AG10803 (cell line): Measurements from ENCODE around the gene SENP2.

Source experiments
- DNase-seq: peaks from one replicate; pipeline ENCODE4 v3.0.0; 2010; ENCODE audit warnings: low read depth
- H3K4me3 ChIP-seq: 2 replicates; pipeline ENCODE4 v1.5.1; 2011; ENCODE audit warnings: mild to moderate bottlenecking, low read length, control low read depth
- TF ChIP-seq, protein P1 (sequence below): conservative IDR thresholded peaks from 2 replicates; pipeline ENCODE4 v1.5.1; 2011; ENCODE audit warnings: mild to moderate bottlenecking, low read length, control low read depth, inconsistent platforms

Gene SENP2

DNA sequence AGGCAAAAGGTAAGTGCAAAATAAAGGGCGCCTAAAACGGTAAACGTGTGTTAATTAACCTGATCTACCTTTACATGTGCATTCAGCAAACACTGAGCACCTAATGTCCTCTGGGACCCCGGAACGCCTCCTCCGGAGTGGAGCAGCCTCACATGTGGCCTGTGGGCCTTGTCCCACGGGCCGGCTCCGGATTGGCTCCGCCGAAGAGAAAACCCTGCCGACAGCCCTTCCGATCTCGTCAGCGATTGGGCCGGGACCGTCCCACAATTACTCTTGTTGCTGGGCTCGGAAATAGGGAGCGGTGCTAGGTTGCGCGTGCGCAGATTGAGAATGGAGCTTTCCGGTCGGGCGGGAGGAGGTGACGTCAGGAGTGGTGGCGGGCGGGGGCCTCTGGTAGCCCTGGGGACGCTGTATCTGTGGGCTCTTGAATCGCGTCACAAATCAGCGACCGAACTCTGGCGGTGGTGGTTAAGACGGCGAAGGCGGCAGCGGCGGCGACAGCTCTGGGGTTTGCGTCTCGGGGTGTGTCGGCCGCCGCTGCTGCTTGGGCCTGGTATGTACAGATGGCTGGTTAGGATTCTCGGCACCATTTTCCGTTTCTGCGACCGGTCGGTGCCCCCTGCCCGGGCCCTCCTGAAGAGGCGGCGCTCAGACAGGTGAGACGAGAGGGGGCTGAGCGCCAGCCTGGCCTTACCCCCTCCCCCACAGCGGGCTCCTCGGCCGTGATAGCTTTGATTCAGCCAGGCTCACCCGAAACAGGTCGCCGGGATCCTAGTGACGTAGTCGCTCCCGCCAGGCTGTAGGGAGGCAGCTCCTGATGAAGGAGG, at the start of gene SENP2:
Gene SENP2 (plus strand): TSS at position 437 of the 827 bp plus-strand sequence. CDS start 119 bp downstream, at position 556.
- TF ChIP-seq, protein P1, sequence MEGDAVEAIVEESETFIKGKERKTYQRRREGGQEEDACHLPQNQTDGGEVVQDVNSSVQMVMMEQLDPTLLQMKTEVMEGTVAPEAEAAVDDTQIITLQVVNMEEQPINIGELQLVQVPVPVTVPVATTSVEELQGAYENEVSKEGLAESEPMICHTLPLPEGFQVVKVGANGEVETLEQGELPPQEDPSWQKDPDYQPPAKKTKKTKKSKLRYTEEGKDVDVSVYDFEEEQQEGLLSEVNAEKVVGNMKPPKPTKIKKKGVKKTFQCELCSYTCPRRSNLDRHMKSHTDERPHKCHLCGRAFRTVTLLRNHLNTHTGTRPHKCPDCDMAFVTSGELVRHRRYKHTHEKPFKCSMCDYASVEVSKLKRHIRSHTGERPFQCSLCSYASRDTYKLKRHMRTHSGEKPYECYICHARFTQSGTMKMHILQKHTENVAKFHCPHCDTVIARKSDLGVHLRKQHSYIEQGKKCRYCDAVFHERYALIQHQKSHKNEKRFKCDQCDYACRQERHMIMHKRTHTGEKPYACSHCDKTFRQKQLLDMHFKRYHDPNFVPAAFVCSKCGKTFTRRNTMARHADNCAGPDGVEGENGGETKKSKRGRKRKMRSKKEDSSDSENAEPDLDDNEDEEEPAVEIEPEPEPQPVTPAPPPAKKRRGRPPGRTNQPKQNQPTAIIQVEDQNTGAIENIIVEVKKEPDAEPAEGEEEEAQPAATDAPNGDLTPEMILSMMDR, result 0 out of 2 replicates have a peak, but pooled peaks have one; percentile 1

DNA sequence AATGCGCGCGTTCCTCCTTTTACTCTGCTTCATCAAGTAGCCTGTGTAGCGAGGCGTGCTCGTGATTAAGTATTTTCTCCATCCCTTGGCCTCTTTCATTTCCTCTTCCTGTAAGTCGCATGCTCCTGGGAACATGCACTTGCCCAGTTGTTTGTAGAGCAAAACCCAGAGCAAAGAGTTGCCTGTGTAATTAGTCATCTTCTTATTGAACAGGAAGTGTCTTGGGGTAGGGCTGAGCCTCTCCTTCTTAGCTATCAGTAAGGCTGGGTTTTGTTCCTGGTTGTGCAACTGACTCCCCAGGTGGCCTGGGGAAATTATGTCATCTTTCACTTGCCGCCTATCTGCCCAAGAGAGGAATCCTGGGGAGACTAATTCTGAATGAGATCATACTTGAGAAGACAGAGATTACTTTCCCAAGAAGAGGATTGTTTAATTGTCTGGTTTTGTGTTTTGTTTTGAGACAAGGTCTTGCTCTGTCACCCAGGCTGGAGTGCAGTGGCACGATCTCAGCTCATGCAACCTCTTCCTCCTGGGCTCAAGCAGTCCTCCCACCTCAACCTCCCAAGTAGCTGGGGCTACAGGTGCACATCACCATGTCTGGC, 48.6 kb upstream of the SENP2 start:
- H3K4me3 ChIP-seq, result no peak overlapping the region

More for the DNA sequence above, at the start of gene SENP2:
- peak; percentile 98 for DNase-seq
- peak within 1 kb of the TSS; percentile 95 for H3K4me3 ChIP-seq

GRCh38 chr3:185539934-185540333, 46.2 kb upstream of the SENP2 start:
- H3K4me3 ChIP-seq, result no peak overlapping the region
- TF ChIP-seq, protein P1, result no peak
- no peak for DNase-seq

More for the DNA sequence above, 48.6 kb upstream of the SENP2 start:
- TF ChIP-seq, protein P1, result no peak
- DNase-seq, result peak; percentile 60

GRCh38 chr3:185540695-185541094, 45.4 kb upstream of the SENP2 start:
- TF ChIP-seq, protein P1, result no peak
- peak; percentile 35 for DNase-seq
- no peak overlapping the region for H3K4me3 ChIP-seq

DNA sequence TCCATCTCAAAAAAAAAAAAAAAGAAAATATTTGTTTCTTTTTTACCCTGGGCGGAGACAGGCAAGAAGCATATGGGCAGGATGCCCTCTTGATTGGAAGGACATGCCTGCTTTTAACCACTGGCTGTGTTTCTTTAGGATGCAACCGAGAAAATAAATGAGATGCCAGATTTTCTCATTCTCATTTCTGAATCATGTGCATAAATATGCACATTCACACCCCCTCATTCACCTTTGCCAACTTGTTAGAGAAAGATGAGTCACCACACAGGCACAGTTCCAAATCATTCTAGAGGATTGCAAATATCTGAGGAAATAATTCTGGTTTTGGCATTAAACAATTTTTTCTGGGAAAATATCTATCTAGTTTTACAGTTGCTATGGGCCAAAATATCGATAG, 37.0 kb upstream of the SENP2 start:
- peak; percentile 99 for DNase-seq
- TF ChIP-seq, protein P1, result no peak
- H3K4me3 ChIP-seq, result no peak overlapping the region

DNA sequence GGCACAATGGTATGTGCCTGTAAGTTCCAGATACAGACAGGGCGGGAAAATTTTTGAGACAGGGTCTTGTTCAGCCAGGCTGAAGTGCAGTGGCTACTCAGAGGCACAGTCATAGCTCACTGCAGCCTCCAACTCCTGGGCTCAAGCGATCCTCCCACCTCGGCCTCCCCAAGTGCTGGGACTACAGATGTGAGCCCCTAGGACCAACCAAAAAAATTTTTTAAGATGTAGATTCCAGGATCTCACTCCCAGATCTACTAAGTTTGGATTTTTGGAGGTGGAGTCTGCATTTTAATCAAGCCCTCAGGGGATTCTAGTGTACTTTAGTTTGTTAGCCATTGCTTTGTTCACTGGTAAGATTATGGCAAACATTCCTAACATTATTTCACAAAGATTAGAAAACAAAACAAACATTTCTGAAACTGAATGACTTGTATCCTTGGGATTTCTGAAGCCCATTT, 36.4 kb upstream of the SENP2 start:
- H3K4me3 ChIP-seq, result no peak overlapping the region
- TF ChIP-seq, protein P1, result no peak

More for the DNA sequence above, 36.4 kb upstream of the SENP2 start:
- peak; percentile 53 for DNase-seq
